ENCODE measurements around the gene PPM1J.
"Not testable (repeated sequence)": the region's sequence is repeated elsewhere in the genome, so short reads cannot be mapped to it uniquely, and the experiment has no call there.

PPM1J gene

GRCh38 chr1:112715264-112716053, at the start of gene PPM1J:
Gene PPM1J (minus strand): TSS chr1:112715332. CDS start chr1:112715301, 31 bp downstream.
- DNase-seq = peak; percentile 80

- DNase-seq = no peak
Observed at GRCh38 chr1:112762541-112763500, 47.7 kb upstream of the PPM1J start.

- no peak for DNase-seq
Observed at GRCh38 chr1:112761714-112762480, 46.8 kb upstream of the PPM1J start.

- DNase-seq = no peak
Observed at GRCh38 chr1:112759228-112759627, 44.1 kb upstream of the PPM1J start.

- DNase-seq = no peak
Observed at GRCh38 chr1:112754116-112754628, 39.0 kb upstream of the PPM1J start.

- no peak for DNase-seq
Observed at GRCh38 chr1:112748396-112748795, 33.3 kb upstream of the PPM1J start.

GRCh38 chr1:112744009-112744578, 29.0 kb upstream of the PPM1J start:
- no peak for DNase-seq

- DNase-seq = no peak
Observed at GRCh38 chr1:112743174-112744008, 28.3 kb upstream of the PPM1J start.

- DNase-seq = no peak
Observed at GRCh38 chr1:112737573-112737972, 22.4 kb upstream of the PPM1J start.

- DNase-seq = no peak
Observed at GRCh38 chr1:112735752-112736151, 20.6 kb upstream of the PPM1J start.

- DNase-seq = no peak
Observed at GRCh38 chr1:112731451-112731850, 16.3 kb upstream of the PPM1J start.

GRCh38 chr1:112729909-112730308, 14.8 kb upstream of the PPM1J start:
- no peak for DNase-seq

- DNase-seq = not testable (repeated sequence)
Observed at GRCh38 chr1:112729011-112729410, 13.9 kb upstream of the PPM1J start.

- not testable (repeated sequence) for DNase-seq
Observed at GRCh38 chr1:112728306-112728971, 13.3 kb upstream of the PPM1J start.

GRCh38 chr1:112727716-112728115, 12.6 kb upstream of the PPM1J start:
- DNase-seq = no peak

- not testable (repeated sequence) for DNase-seq
Observed at GRCh38 chr1:112724240-112724639, 9.1 kb upstream of the PPM1J start.

GRCh38 chr1:112723511-112723839, 8.3 kb upstream of the PPM1J start:
- no peak for DNase-seq

GRCh38 chr1:112722601-112723510, 7.7 kb upstream of the PPM1J start:
- no peak for DNase-seq

- no peak for DNase-seq
Observed at GRCh38 chr1:112721966-112722524, 6.9 kb upstream of the PPM1J start.
